GM23338 (cell line): ENCODE data around the gene NRXN2. TPM values are rescaled to one million over a fixed set of nuclear protein-coding genes. Genes with fewer than 3 reads are reported as not detected.

Experiments
- ATAC-seq: fragments of 200-7000 bp; cut with Tn5 transposase; 3 replicates; pipeline ENCODE4 v1.9.1; 2020
- DNase-seq: peaks from one replicate; pipeline ENCODE4 v3.0.0-alpha.2; 2015; ENCODE audit warnings: low spot score
- H2AFZ ChIP-seq: fragments of 200-600 bp; sonication (generic); 2 replicates; pipeline ENCODE4 v1.8.0; 2016; ENCODE audit warnings: antibody characterized with exemption, mild to moderate bottlenecking, moderate library complexity
- H3F3A ChIP-seq: fragments of 200-600 bp; sonication (generic); replicated peaks from 2 replicates; pipeline ENCODE4 v1.8.0; 2017; ENCODE audit warnings: antibody characterized with exemption, mixed run types, low read depth
- H3K27ac ChIP-seq: fragments of 200-600 bp; sonication (generic); 2 replicates; pipeline ENCODE4 v1.6.1; 2016; ENCODE audit warnings: low read depth
- H3K27me3 ChIP-seq: fragments of 200-600 bp; sonication (generic); 2 replicates; pipeline ENCODE4 v1.8.0; 2016; ENCODE audit warnings: mild to moderate bottlenecking, mixed run types, moderate library complexity; ENCODE audit not compliant: insufficient read depth
- H3K36me3 ChIP-seq: fragments of 200-600 bp; sonication (generic); 2 replicates; pipeline ENCODE4 v1.8.0; 2016; ENCODE audit warnings: mild to moderate bottlenecking; ENCODE audit not compliant: insufficient read depth
- H3K4me1 ChIP-seq: fragments of 200-600 bp; sonication (generic); 2 replicates; pipeline ENCODE4 v1.8.0; 2016; ENCODE audit warnings: mild to moderate bottlenecking, moderate library complexity; ENCODE audit not compliant: insufficient read depth
- H3K4me2 ChIP-seq: fragments of 200-600 bp; sonication (generic); 2 replicates; pipeline ENCODE4 v1.7.1; 2017; ENCODE audit warnings: mixed run types
- H3K4me3 ChIP-seq: fragments of 200-600 bp; sonication (generic); 2 replicates; pipeline ENCODE4 v1.6.1; 2016; ENCODE audit warnings: mixed run types
- H3K79me2 ChIP-seq: fragments of 200-600 bp; sonication (generic); replicated peaks from 2 replicates; pipeline ENCODE4 v1.8.0; 2017; ENCODE audit warnings: mild to moderate bottlenecking; ENCODE audit not compliant: insufficient read depth
- H3K9me2 ChIP-seq: fragments of 200-600 bp; sonication (generic); 2 replicates; pipeline ENCODE4 v1.8.0; 2017; ENCODE audit not compliant: insufficient read depth
- H4K20me1 ChIP-seq: fragments of 200-600 bp; sonication (generic); replicated peaks from 2 replicates; pipeline ENCODE4 v1.8.0; 2017; ENCODE audit warnings: mild to moderate bottlenecking; ENCODE audit not compliant: insufficient read depth
- H3K27ac Mint-ChIP-seq: 2 replicates; pipeline ENCODE4 v1.8.0; 2020; ENCODE audit warnings: inconsistent platforms, mild to moderate bottlenecking, moderate library complexity, mixed read lengths
- H3K27me3 Mint-ChIP-seq: 3 replicates; pipeline ENCODE4 v1.8.0; 2022; ENCODE audit warnings: low read depth, mild to moderate bottlenecking, moderate library complexity, mixed read lengths, inconsistent platforms; ENCODE audit not compliant: insufficient read depth, poor library complexity
- H3K36me3 Mint-ChIP-seq: 3 replicates; pipeline ENCODE4 v1.8.0; 2021; ENCODE audit warnings: low read depth, mild to moderate bottlenecking, inconsistent platforms, moderate library complexity, mixed read lengths
- H3K4me1 Mint-ChIP-seq: 3 replicates; pipeline ENCODE4 v1.8.0; 2020; ENCODE audit warnings: mild to moderate bottlenecking, inconsistent platforms, mixed read lengths
- H3K4me3 Mint-ChIP-seq: 3 replicates; pipeline ENCODE4 v1.8.0; 2021; ENCODE audit warnings: moderate library complexity, mild to moderate bottlenecking, inconsistent platforms, mixed read lengths
- H3K9me3 Mint-ChIP-seq: 3 replicates; pipeline ENCODE4 v1.8.0; 2020; ENCODE audit warnings: moderate library complexity, mild to moderate bottlenecking, inconsistent platforms, mixed read lengths
- CREB1 ChIP-seq: fragments of 250-450 bp; sonication (Bioruptor Pico); IDR thresholded peaks from 2 replicates; pipeline ENCODE4 v1.5.0; 2020; ENCODE audit warnings: low read depth, mild to moderate bottlenecking, moderate library complexity
- EZH2 ChIP-seq: fragments of 200-600 bp; sonication (generic); IDR thresholded peaks from one replicate; pipeline ENCODE4 v1.8.0; 2017; ENCODE audit warnings: antibody characterized with exemption, mild to moderate bottlenecking, low read depth; ENCODE audit not compliant: unreplicated experiment
- EZH2phosphoT487 ChIP-seq: fragments of 200-600 bp; sonication (generic); IDR thresholded peaks from one replicate; pipeline ENCODE4 v1.8.1; 2018; ENCODE audit warnings: antibody characterized with exemption; ENCODE audit not compliant: unreplicated experiment
- JUNB ChIP-seq: IDR thresholded peaks from one replicate; pipeline ENCODE4 v1.6.1; 2016; ENCODE audit warnings: antibody characterized with exemption; ENCODE audit not compliant: unreplicated experiment
- NANOG ChIP-seq: IDR thresholded peaks from 2 replicates; pipeline ENCODE4 v1.6.1; 2016; ENCODE audit warnings: antibody characterized with exemption, borderline replicate concordance
- POLR2AphosphoS5 ChIP-seq: IDR thresholded peaks from 2 replicates; pipeline ENCODE4 v1.6.1; 2016; ENCODE audit warnings: antibody characterized with exemption, low read depth
- STAT1 ChIP-seq: IDR thresholded peaks from one replicate; pipeline ENCODE4 v1.6.1; 2016; ENCODE audit warnings: antibody characterized with exemption; ENCODE audit not compliant: unreplicated experiment
- ZNF114 ChIP-seq: fragments of 250-450 bp; sonication (Bioruptor Pico); IDR thresholded peaks from 2 replicates; pipeline ENCODE4 v1.5.0; 2020; ENCODE audit warnings: mild to moderate bottlenecking, moderate library complexity
- ZNF331 ChIP-seq: fragments of 250-450 bp; sonication (Bioruptor Pico); IDR thresholded peaks from 2 replicates; pipeline ENCODE4 v1.5.0; 2020; ENCODE audit warnings: low read depth, mild to moderate bottlenecking, moderate library complexity
- polyA plus RNA-seq: library from polyadenylated mRNA; unstranded; fragments of >200 nt; fragmentation: Nextera tagmentation; extraction: Ambion mirVana; gene quantifications from 2 replicates; pipeline ENCODE4 v1.2.1, GENCODE V29; 2016
- total RNA-seq: library from RNA; depleted of rRNA; stranded (reverse); fragments of >200 nt; shearing (Covaris generic); gene quantifications from 2 replicates; pipeline ENCODE4 v1.2.3, GENCODE V29; 2014
- TF ChIP-seq, protein P1 (sequence below): fragments of 250-450 bp; sonication (Bioruptor Pico); IDR thresholded peaks from 2 replicates; pipeline ENCODE4 v1.5.0; 2020; ENCODE audit warnings: mild to moderate bottlenecking, moderate library complexity
- TF ChIP-seq, protein P2 (sequence below), 2 experiments: fragments of 200-600 bp in 1 of 2; sonication (generic) in 1 of 2; conservative IDR thresholded peaks; 2 replicates each; pipeline versions ENCODE4 v1.5.1 to v1.6.1; 2016 to 2017; ENCODE audit warnings: antibody characterized with exemption in 2 of 2, low read depth in 2 of 2, mild to moderate bottlenecking in 2 of 2, moderate library complexity in 1 of 2
- TF ChIP-seq, protein P3 (sequence below): IDR thresholded peaks from one replicate; pipeline ENCODE4 v1.6.1; 2018; ENCODE audit warnings: antibody characterized with exemption; ENCODE audit not compliant: unreplicated experiment
- TF ChIP-seq, protein P4 (sequence below): IDR thresholded peaks from 2 replicates; pipeline ENCODE4 v1.6.1; 2016; ENCODE audit warnings: antibody characterized with exemption

NRXN2 gene
- total and polyA plus RNA-seq, 2 experiments from 2014 or later: 3.4 to 17.0 TPM

- Histone ChIP-seq H2AFZ (no peak overlapping the region), H3F3A (0 out of 2 replicates have a peak, but pooled peaks cover 3% of the 10 kb centered on the region), H4K20me1 (no peaks in the 10 kb centered on the region), H3K9me2 (no peaks in the 10 kb centered on the region), H3K79me2 (no peaks in the 10 kb centered on the region), H3K36me3 (no peaks in the 10 kb centered on the region), H3K27ac (no peak overlapping the region), H3K4me3 (no peak overlapping the region), H3K4me1 (peaks cover 8% of the 10 kb centered on the region), H3K27me3 (peaks cover 26% of the 10 kb centered on the region), H3K4me2 (no peak overlapping the region)
- no peak overlapping the region for H3K4me3 Mint-ChIP-seq
- no peak for ATAC-seq
- peaks cover 6% of the 10 kb centered on the region; the same call in 1 of the 3 replicates for H3K36me3 Mint-ChIP-seq
- H3K4me1 Mint-ChIP-seq: peaks cover 25% of the 10 kb centered on the region
- no peak for DNase-seq
- H3K27ac Mint-ChIP-seq: no peak overlapping the region
- peaks cover 21% of the 10 kb centered on the region for H3K27me3 Mint-ChIP-seq
- TF ChIP-seq, protein P1, sequence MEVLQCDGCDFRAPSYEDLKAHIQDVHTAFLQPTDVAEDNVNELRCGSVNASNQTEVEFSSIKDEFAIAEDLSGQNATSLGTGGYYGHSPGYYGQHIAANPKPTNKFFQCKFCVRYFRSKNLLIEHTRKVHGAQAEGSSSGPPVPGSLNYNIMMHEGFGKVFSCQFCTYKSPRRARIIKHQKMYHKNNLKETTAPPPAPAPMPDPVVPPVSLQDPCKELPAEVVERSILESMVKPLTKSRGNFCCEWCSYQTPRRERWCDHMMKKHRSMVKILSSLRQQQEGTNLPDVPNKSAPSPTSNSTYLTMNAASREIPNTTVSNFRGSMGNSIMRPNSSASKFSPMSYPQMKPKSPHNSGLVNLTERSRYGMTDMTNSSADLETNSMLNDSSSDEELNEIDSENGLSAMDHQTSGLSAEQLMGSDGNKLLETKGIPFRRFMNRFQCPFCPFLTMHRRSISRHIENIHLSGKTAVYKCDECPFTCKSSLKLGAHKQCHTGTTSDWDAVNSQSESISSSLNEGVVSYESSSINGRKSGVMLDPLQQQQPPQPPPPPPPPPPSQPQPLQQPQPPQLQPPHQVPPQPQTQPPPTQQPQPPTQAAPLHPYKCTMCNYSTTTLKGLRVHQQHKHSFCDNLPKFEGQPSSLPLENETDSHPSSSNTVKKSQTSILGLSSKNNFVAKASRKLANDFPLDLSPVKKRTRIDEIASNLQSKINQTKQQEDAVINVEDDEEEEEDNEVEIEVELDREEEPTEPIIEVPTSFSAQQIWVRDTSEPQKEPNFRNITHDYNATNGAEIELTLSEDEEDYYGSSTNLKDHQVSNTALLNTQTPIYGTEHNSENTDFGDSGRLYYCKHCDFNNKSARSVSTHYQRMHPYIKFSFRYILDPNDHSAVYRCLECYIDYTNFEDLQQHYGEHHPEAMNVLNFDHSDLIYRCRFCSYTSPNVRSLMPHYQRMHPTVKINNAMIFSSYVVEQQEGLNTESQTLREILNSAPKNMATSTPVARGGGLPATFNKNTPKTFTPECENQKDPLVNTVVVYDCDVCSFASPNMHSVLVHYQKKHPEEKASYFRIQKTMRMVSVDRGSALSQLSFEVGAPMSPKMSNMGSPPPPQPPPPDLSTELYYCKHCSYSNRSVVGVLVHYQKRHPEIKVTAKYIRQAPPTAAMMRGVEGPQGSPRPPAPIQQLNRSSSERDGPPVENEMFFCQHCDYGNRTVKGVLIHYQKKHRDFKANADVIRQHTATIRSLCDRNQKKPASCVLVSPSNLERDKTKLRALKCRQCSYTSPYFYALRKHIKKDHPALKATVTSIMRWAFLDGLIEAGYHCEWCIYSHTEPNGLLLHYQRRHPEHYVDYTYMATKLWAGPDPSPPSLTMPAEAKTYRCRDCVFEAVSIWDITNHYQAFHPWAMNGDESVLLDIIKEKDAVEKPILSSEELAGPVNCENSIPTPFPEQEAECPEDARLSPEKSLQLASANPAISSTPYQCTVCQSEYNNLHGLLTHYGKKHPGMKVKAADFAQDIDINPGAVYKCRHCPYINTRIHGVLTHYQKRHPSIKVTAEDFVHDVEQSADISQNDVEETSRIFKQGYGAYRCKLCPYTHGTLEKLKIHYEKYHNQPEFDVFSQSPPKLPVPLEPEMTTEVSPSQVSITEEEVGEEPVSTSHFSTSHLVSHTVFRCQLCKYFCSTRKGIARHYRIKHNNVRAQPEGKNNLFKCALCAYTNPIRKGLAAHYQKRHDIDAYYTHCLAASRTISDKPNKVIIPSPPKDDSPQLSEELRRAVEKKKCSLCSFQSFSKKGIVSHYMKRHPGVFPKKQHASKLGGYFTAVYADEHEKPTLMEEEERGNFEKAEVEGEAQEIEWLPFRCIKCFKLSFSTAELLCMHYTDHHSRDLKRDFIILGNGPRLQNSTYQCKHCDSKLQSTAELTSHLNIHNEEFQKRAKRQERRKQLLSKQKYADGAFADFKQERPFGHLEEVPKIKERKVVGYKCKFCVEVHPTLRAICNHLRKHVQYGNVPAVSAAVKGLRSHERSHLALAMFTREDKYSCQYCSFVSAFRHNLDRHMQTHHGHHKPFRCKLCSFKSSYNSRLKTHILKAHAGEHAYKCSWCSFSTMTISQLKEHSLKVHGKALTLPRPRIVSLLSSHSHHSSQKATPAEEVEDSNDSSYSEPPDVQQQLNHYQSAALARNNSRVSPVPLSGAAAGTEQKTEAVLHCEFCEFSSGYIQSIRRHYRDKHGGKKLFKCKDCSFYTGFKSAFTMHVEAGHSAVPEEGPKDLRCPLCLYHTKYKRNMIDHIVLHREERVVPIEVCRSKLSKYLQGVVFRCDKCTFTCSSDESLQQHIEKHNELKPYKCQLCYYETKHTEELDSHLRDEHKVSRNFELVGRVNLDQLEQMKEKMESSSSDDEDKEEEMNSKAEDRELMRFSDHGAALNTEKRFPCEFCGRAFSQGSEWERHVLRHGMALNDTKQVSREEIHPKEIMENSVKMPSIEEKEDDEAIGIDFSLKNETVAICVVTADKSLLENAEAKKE (CRISPR knock-in tag): no peak
- TF ChIP-seq STAT1 (no peak), EZH2phosphoT487 (no peak), EZH2 (no peak), ZNF114 (no peak), CREB1 (CRISPR knock-in tag) (no peak), JUNB (no peak), ZNF331 (CRISPR knock-in tag) (no peak), NANOG (no peak), POLR2AphosphoS5 (no peak)
- TF ChIP-seq, protein P2, sequence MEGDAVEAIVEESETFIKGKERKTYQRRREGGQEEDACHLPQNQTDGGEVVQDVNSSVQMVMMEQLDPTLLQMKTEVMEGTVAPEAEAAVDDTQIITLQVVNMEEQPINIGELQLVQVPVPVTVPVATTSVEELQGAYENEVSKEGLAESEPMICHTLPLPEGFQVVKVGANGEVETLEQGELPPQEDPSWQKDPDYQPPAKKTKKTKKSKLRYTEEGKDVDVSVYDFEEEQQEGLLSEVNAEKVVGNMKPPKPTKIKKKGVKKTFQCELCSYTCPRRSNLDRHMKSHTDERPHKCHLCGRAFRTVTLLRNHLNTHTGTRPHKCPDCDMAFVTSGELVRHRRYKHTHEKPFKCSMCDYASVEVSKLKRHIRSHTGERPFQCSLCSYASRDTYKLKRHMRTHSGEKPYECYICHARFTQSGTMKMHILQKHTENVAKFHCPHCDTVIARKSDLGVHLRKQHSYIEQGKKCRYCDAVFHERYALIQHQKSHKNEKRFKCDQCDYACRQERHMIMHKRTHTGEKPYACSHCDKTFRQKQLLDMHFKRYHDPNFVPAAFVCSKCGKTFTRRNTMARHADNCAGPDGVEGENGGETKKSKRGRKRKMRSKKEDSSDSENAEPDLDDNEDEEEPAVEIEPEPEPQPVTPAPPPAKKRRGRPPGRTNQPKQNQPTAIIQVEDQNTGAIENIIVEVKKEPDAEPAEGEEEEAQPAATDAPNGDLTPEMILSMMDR (conservative IDR thresholded peaks at IDR 0.05; ENCODE audit: low read depth in 2 of 2): no peak
- TF ChIP-seq, protein P3, sequence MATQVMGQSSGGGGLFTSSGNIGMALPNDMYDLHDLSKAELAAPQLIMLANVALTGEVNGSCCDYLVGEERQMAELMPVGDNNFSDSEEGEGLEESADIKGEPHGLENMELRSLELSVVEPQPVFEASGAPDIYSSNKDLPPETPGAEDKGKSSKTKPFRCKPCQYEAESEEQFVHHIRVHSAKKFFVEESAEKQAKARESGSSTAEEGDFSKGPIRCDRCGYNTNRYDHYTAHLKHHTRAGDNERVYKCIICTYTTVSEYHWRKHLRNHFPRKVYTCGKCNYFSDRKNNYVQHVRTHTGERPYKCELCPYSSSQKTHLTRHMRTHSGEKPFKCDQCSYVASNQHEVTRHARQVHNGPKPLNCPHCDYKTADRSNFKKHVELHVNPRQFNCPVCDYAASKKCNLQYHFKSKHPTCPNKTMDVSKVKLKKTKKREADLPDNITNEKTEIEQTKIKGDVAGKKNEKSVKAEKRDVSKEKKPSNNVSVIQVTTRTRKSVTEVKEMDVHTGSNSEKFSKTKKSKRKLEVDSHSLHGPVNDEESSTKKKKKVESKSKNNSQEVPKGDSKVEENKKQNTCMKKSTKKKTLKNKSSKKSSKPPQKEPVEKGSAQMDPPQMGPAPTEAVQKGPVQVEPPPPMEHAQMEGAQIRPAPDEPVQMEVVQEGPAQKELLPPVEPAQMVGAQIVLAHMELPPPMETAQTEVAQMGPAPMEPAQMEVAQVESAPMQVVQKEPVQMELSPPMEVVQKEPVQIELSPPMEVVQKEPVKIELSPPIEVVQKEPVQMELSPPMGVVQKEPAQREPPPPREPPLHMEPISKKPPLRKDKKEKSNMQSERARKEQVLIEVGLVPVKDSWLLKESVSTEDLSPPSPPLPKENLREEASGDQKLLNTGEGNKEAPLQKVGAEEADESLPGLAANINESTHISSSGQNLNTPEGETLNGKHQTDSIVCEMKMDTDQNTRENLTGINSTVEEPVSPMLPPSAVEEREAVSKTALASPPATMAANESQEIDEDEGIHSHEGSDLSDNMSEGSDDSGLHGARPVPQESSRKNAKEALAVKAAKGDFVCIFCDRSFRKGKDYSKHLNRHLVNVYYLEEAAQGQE: no peak
- TF ChIP-seq, protein P4, sequence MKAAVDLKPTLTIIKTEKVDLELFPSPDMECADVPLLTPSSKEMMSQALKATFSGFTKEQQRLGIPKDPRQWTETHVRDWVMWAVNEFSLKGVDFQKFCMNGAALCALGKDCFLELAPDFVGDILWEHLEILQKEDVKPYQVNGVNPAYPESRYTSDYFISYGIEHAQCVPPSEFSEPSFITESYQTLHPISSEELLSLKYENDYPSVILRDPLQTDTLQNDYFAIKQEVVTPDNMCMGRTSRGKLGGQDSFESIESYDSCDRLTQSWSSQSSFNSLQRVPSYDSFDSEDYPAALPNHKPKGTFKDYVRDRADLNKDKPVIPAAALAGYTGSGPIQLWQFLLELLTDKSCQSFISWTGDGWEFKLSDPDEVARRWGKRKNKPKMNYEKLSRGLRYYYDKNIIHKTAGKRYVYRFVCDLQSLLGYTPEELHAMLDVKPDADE: no peak
- H3K9me3 Mint-ChIP-seq: no peaks in the 10 kb centered on the region; the same call in 2 of the 3 replicates
These were observed 89.3 kb downstream of the NRXN2 start for GRCh38 chr11:64633555-64634159.
